SK-N-SH (cell line): Measurements from ENCODE around the gene MINK1. TPM values are rescaled to one million over a fixed set of nuclear protein-coding genes. Genes with fewer than 3 reads are reported as not detected.
"Not testable (repeated sequence)": the region's sequence is repeated elsewhere in the genome, so short reads cannot be mapped to it uniquely, and the experiment has no call there.

Source experiments
- CTCF ChIA-PET: fragments of 300-600, 350-600 bp; formaldehyde crosslinking; extraction: SDS; loops from one replicate; lab custom pipeline; 2021; lab: Yijun Ruan, JAX
- POLR2A ChIA-PET: fragments of 350-600 bp; sonication (Branson Sonifier 250); formaldehyde crosslinking; extraction: SDS; loops from one replicate; lab custom pipeline; 2020; ENCODE audit warnings: antibody characterized with exemption, inconsistent platforms; lab: Yijun Ruan, JAX
- DNase-seq: peaks from one replicate; pipeline ENCODE4 v3.0.0; 2012
- H2AFZ ChIP-seq: fragments of 200-600 bp; sonication (generic); 2 replicates; pipeline ENCODE4 v1.8.1; 2016; ENCODE audit warnings: antibody characterized with exemption, mild to moderate bottlenecking, low read depth
- H3F3A ChIP-seq: fragments of 200-600 bp; sonication (generic); replicated peaks from 2 replicates; pipeline ENCODE3; 2016; ENCODE audit warnings: antibody characterized with exemption, mild to moderate bottlenecking; ENCODE audit not compliant: insufficient read depth
- H3K27ac ChIP-seq, 2 experiments: fragments of 200-500 bp in 1 of 2; fragments of 200-600 bp in 1 of 2; sonication (Bioruptor generic) in 1 of 2; sonication (generic), shearing (Covaris generic) in 1 of 2; 2 replicates each; pipeline versions ENCODE4 v1.5.1 to v1.6.1; 2014 to 2016; ENCODE audit warnings: low read depth in 2 of 2, inconsistent platforms in 1 of 2, low read length in 1 of 2, mild to moderate bottlenecking in 1 of 2, mixed read lengths in 1 of 2
- H3K27me3 ChIP-seq: fragments of 200-600 bp; sonication (generic), shearing (Covaris generic); 2 replicates; pipeline ENCODE4 v1.6.1; 2016; ENCODE audit warnings: mixed run types; ENCODE audit not compliant: insufficient read depth
- H3K36me3 ChIP-seq, 2 experiments: fragments of 200-500 bp in 1 of 2; fragments of 200-600 bp in 1 of 2; sonication (Bioruptor generic) in 1 of 2; sonication (generic) in 1 of 2; replicated peaks in 1 of 2; 2 replicates each; pipeline versions ENCODE3 to v1.5.1; 2014 to 2016; ENCODE audit warnings: low read length in 1 of 2, mild to moderate bottlenecking in 1 of 2; ENCODE audit not compliant: insufficient read depth in 2 of 2, control insufficient read depth in 1 of 2
- H3K4me1 ChIP-seq, 2 experiments: fragments of 200-500 bp in 1 of 2; fragments of 200-600 bp in 1 of 2; sonication (Bioruptor generic) in 1 of 2; sonication (generic), shearing (Covaris generic) in 1 of 2; 2 replicates each; pipeline versions ENCODE4 v1.5.1 to v1.6.1; 2014 to 2016; ENCODE audit warnings: low read depth in 1 of 2, low read length in 1 of 2, mixed run types in 1 of 2; ENCODE audit not compliant: insufficient read depth in 2 of 2, control insufficient read depth in 1 of 2
- H3K4me2 ChIP-seq: fragments of 200-600 bp; sonication (generic), shearing (Covaris generic); 2 replicates; pipeline ENCODE4 v1.6.1; 2017; ENCODE audit warnings: mixed run types
- H3K4me3 ChIP-seq, 2 experiments: fragments of 200-500 bp in 1 of 2; fragments of 200-600 bp in 1 of 2; sonication (Bioruptor generic) in 1 of 2; sonication (generic), shearing (Covaris generic) in 1 of 2; 2 replicates each; pipeline versions ENCODE4 v1.5.1 to v1.8.1; 2014 to 2016; ENCODE audit warnings: low read depth in 2 of 2, inconsistent platforms in 1 of 2, low read length in 1 of 2, mild to moderate bottlenecking in 1 of 2, mixed read lengths in 1 of 2, moderate library complexity in 1 of 2
- H3K79me2 ChIP-seq: fragments of 200-600 bp; sonication (generic); 2 replicates; pipeline ENCODE4 v1.8.1; 2017; ENCODE audit warnings: mild to moderate bottlenecking; ENCODE audit not compliant: insufficient read depth
- H3K9ac ChIP-seq: fragments of 200-600 bp; sonication (generic); 2 replicates; pipeline ENCODE4 v1.6.1; 2017; ENCODE audit warnings: mixed run types
- H3K9me2 ChIP-seq: fragments of 200-600 bp; sonication (generic); 2 replicates; pipeline ENCODE4 v1.6.1; 2017; ENCODE audit warnings: mixed run types
- H3K9me3 ChIP-seq: fragments of 200-600 bp; sonication (generic); 2 replicates; pipeline ENCODE4 v1.6.1; 2017; ENCODE audit warnings: mixed run types, mild to moderate bottlenecking, moderate library complexity
- H4K20me1 ChIP-seq: fragments of 200-600 bp; sonication (generic); 2 replicates; pipeline ENCODE4 v1.6.1; 2017; ENCODE audit warnings: mild to moderate bottlenecking, mixed run types; ENCODE audit not compliant: insufficient read depth
- CHD2 ChIP-seq: fragments of 150-350 bp; IDR thresholded peaks from 2 replicates; pipeline ENCODE4 v1.6.1; 2018; ENCODE audit warnings: low read length; ENCODE audit not compliant: partially characterized antibody
- ELF1 ChIP-seq: IDR thresholded peaks from 2 replicates; pipeline ENCODE4 v1.4.0; 2012
- EP300 ChIP-seq, 2 experiments: IDR thresholded peaks; 2 replicates each; pipeline versions ENCODE4 v1.4.0 to v1.6.1; 2012; ENCODE audit warnings: borderline replicate concordance in 1 of 2, low read depth in 1 of 2, low read length in 1 of 2
- FOSL2 ChIP-seq: IDR thresholded peaks from 2 replicates; pipeline ENCODE4 v1.4.0; 2012; ENCODE audit warnings: low read depth, mild to moderate bottlenecking, moderate library complexity, borderline replicate concordance
- FOXJ3 ChIP-seq: sonication (generic); formaldehyde crosslinking; IDR thresholded peaks from 2 replicates; pipeline ENCODE4 v1.5.1; 2020; ENCODE audit warnings: mild to moderate bottlenecking, missing genetic modification reagents
- GATA2 ChIP-seq: sonication (generic); formaldehyde crosslinking; IDR thresholded peaks from 2 replicates; pipeline ENCODE4 v1.5.0; 2020; ENCODE audit warnings: mild to moderate bottlenecking, missing genetic modification reagents
- JUND ChIP-seq: IDR thresholded peaks from 2 replicates; pipeline ENCODE4 v1.4.0; 2012
- MEF2A ChIP-seq: IDR thresholded peaks from 2 replicates; pipeline ENCODE4 v1.4.0; 2012; ENCODE audit warnings: low read depth, borderline replicate concordance
- NRF1 ChIP-seq: IDR thresholded peaks from 2 replicates; pipeline ENCODE4 v1.6.1; 2012; ENCODE audit warnings: low read depth, mild to moderate bottlenecking, low read length
- RAD21 ChIP-seq: IDR thresholded peaks from 2 replicates; pipeline ENCODE4 v1.6.1; 2012; ENCODE audit warnings: mild to moderate bottlenecking, low read length
- RCOR1 ChIP-seq: fragments of 150-350 bp; IDR thresholded peaks from 2 replicates; pipeline ENCODE4 v1.6.1; 2017; ENCODE audit warnings: antibody characterized with exemption, low read length
- SIN3A ChIP-seq: IDR thresholded peaks from 2 replicates; pipeline ENCODE4 v1.6.1; 2012; ENCODE audit warnings: low read depth, mild to moderate bottlenecking, low read length, moderate library complexity, borderline replicate concordance
- TAF1 ChIP-seq: IDR thresholded peaks from 2 replicates; pipeline ENCODE4 v1.6.1; 2012; ENCODE audit warnings: low read depth, mild to moderate bottlenecking, low read length, moderate library complexity, borderline replicate concordance
- TCF12 ChIP-seq: IDR thresholded peaks from 2 replicates; pipeline ENCODE4 v1.4.0; 2012
- WGBS: methylation state at CpG from one replicate; pipeline ENCODE4 v1.1.6; 2017; ENCODE audit warnings: low lambda C conversion rate; 5-methylcytosine and 5-hydroxymethylcytosine counted together
- polyA plus RNA-seq, 3 experiments: library from polyadenylated mRNA; depleted of rRNA; stranded (reverse); fragments of >200 nt; gene quantifications; 2 replicates each; pipeline ENCODE4 v1.2.3, GENCODE V29; 2012
- TF ChIP-seq, protein P1 (sequence below): IDR thresholded peaks from 2 replicates; pipeline ENCODE4 v1.4.0; 2012; ENCODE audit warnings: low read depth
- TF ChIP-seq, protein P2 (sequence below): IDR thresholded peaks from 2 replicates; pipeline ENCODE4 v1.4.0; 2012; ENCODE audit warnings: low read depth, borderline replicate concordance
- TF ChIP-seq, protein P3 (sequence below): fragments of 150-350 bp; IDR thresholded peaks from 2 replicates; pipeline ENCODE4 v1.6.1; 2017; ENCODE audit warnings: antibody characterized with exemption, low read length, low read depth, borderline replicate concordance
- TF ChIP-seq, protein P4 (sequence below): IDR thresholded peaks from 2 replicates; pipeline ENCODE4; 2012

Gene MINK1
- polyA plus RNA-seq, 1 of the 3 experiments (the other 2 are of a cell fraction): 64.7 TPM

DNA sequence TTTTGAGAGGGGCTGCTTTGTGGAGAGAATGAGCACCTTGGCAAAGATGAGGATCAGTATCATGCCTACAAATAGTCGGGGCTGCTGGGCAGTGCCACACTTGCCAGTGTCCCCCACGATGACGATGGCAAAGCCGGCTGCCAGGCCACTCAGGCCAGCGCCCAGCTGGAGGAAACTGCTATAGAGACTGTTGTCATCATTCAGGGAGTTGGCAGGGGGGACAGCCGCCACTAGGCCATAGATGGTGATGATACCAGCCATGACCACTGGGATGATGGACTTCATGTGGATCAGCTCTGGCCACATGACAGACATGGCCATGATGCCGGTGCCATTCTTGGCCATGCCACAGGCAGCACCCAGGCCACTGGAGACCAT, 23.8 kb downstream of the MINK1 start:
- POLR2A ChIA-PET: interaction anchor here (1.8 kb wide), 1 partner anchor 67 kb away, joined by 4 read pairs; no protein-coding TSS in a partner anchor
- DNase-seq: no peak
- WGBS: 93% methylated on average over 2 of the region's 7 CpGs
- H3K79me2 ChIP-seq: peaks cover 32% of the 10 kb centered on the region
- H3K27ac ChIP-seq: no peak overlapping the region; a peak in 1 of 4 replicates
- CTCF ChIA-PET: interaction anchor here (1.8 to 2.7 kb wide), 2 partner anchors 23 to 67 kb away, joined by 7 to 11 read pairs; no protein-coding TSS in a partner anchor
- no peaks in the 10 kb centered on the region for H3K27me3 ChIP-seq
- no peaks in the 10 kb centered on the region for H3K9me2 ChIP-seq
- H3K4me1 ChIP-seq: peaks cover 27 to 51% of the 10 kb centered on the region in 2 experiments
- no peak overlapping the region for H3K4me3 ChIP-seq
- no peaks in the 10 kb centered on the region for H3K36me3 ChIP-seq
- no peaks in the 10 kb centered on the region for H3K9me3 ChIP-seq
- TF ChIP-seq CHD2 (no peak), ELF1 (no peak)
- TF ChIP-seq, all 33 proteins: peak for 0
- no peak overlapping the region for H3K4me2 ChIP-seq
- no peak overlapping the region for H2AFZ ChIP-seq
- no peak overlapping the region for H3K9ac ChIP-seq
- H4K20me1 ChIP-seq: peaks cover 6% of the 10 kb centered on the region
- H3F3A ChIP-seq: peaks cover 5% of the 10 kb centered on the region

DNA sequence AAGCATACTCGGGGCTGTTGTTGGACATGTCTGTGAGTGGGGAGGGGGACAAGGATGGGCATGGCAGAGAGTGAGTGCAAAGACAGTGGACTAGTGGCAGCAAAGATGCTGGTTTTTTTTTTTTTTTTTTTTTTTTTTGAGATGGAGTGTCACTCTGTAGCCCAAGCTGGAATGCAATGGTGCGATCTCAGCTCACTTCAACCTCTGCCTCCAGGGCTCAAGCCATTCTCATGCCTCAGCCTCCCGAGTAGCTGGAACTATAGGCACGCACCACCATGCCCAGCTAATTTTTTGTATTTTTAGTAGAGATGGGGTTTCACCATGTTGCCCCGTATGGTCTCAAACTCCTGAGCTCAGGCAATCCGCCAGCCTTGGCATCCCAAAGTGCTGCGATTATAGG, 24.2 kb downstream of the MINK1 start:
- not testable (repeated sequence) for H4K20me1 ChIP-seq, H3K9me3 ChIP-seq, H3K9ac ChIP-seq, H3K4me3 ChIP-seq, H3K27ac ChIP-seq, H2AFZ ChIP-seq, H3F3A ChIP-seq, DNase-seq, H3K36me3 ChIP-seq, H3K9me2 ChIP-seq, H3K27me3 ChIP-seq
- ChIA-PET CTCF (interaction anchor here (0.8 to 2.7 kb wide), 3 partner anchors 23 to 71 kb away, joined by 3 to 11 read pairs (median 7); no protein-coding TSS in a partner anchor), POLR2A (interaction anchor here (1.8 kb wide), 1 partner anchor 67 kb away, joined by 4 read pairs; no protein-coding TSS in a partner anchor)
- Histone ChIP-seq H3K4me1 (peaks cover 27 to 49% of the 10 kb centered on the region in 2 experiments), H3K4me2 (peak overlapping the region; percentile 68; the same call in 1 of the 2 replicates), H3K79me2 (peaks cover 32% of the 10 kb centered on the region)
- over 99% methylated on average over 7 of the region's 7 CpGs for WGBS

DNA sequence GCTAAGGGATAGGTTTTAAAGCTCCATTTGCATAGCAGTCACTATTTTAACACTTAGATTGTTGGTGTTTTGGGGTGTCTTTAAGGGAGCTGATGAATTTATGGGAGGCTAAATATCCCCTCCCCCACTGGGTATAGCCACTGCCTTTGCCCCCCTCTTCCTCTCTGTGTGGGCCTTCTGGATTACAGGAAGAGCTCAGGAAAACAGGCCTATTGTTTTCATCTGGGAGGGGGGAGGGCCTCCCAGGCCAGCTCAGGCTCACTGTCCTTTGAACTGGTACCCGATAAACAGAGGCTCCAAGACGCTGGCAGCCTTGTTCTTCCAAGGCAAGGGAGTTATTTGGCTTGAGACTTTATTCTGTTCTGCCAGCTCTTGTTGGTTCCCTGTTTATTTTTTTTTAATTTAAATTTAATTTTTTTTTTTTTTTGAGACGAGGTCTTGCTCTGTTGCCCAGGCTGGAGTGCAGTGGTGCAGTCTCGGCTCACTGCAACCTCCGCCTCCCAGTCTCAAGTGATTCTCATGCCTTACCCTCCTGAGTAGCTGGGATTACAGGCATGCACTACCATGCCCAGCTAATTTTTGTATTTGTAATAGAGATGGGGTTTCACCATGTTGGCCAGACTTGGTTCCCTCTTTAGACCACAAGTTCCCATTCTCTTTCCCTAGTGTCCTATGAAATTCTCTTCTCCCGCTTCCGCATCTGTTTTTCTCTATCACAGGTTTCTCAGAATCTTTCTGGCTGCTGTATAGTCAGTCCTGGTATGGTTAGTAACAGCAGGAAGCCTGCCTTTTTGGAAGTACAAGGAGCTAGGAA, 25.1 kb downstream of the MINK1 start:
- Histone ChIP-seq H3K27ac (peak overlapping the region; percentile 57 to 88), H3K79me2 (peaks cover 35% of the 10 kb centered on the region), H3K36me3 (no peaks in the 10 kb centered on the region), H3K9me2 (no peaks in the 10 kb centered on the region), H3K27me3 (no peaks in the 10 kb centered on the region), H3K4me1 (peaks cover 27 to 46% of the 10 kb centered on the region in 2 experiments), H2AFZ (no peak overlapping the region), H3F3A (no peaks in the 10 kb centered on the region), H3K9ac (peak overlapping the region; percentile 28; the same call in 1 of the 2 replicates), H4K20me1 (no peaks in the 10 kb centered on the region), H3K4me3 (no peak overlapping the region), H3K9me3 (no peaks in the 10 kb centered on the region), H3K4me2 (peak overlapping the region; percentile 68)
- ChIA-PET POLR2A (interaction anchor here (0.7 to 1.8 kb wide), 3 partner anchors 35 to 75 kb away, joined by 3 to 5 read pairs (median 4); no protein-coding TSS in a partner anchor), CTCF (interaction anchor here (0.6 to 2.7 kb wide), 8 partner anchors 13 to 1007 kb away, joined by 3 to 11 read pairs (median 4); no protein-coding TSS in a partner anchor)
- peak; percentile 78 for DNase-seq
- 80% methylated on average over 7 of the region's 7 CpGs for WGBS
- TF ChIP-seq SIN3A (no peak), FOSL2 (no peak), GATA2 (CRISPR knock-in tag) (no peak), MEF2A (no peak), EP300 (IDR thresholded peaks at IDR 0.05; ENCODE audit: borderline replicate concordance in 1 of 2, low read depth in 1 of 2, low read length in 1 of 2) (peak in 1 of 2 experiments; percentile 14; a peak in 1 of 4 replicates), RAD21 (no peak), FOXJ3 (CRISPR knock-in tag) (no peak), TCF12 (peak; percentile 42; the same call in 1 of the 2 replicates), TAF1 (no peak), NRF1 (no peak), JUND (no peak), CHD2 (peak; percentile 48), RCOR1 (no peak)
- TF ChIP-seq, protein P1, sequence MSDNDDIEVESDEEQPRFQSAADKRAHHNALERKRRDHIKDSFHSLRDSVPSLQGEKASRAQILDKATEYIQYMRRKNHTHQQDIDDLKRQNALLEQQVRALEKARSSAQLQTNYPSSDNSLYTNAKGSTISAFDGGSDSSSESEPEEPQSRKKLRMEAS: no peak
- TF ChIP-seq, protein P2, sequence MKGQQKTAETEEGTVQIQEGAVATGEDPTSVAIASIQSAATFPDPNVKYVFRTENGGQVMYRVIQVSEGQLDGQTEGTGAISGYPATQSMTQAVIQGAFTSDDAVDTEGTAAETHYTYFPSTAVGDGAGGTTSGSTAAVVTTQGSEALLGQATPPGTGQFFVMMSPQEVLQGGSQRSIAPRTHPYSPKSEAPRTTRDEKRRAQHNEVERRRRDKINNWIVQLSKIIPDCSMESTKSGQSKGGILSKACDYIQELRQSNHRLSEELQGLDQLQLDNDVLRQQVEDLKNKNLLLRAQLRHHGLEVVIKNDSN: no peak
- TF ChIP-seq, protein P3, sequence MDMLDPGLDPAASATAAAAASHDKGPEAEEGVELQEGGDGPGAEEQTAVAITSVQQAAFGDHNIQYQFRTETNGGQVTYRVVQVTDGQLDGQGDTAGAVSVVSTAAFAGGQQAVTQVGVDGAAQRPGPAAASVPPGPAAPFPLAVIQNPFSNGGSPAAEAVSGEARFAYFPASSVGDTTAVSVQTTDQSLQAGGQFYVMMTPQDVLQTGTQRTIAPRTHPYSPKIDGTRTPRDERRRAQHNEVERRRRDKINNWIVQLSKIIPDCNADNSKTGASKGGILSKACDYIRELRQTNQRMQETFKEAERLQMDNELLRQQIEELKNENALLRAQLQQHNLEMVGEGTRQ: no peak
- TF ChIP-seq, protein P4, sequence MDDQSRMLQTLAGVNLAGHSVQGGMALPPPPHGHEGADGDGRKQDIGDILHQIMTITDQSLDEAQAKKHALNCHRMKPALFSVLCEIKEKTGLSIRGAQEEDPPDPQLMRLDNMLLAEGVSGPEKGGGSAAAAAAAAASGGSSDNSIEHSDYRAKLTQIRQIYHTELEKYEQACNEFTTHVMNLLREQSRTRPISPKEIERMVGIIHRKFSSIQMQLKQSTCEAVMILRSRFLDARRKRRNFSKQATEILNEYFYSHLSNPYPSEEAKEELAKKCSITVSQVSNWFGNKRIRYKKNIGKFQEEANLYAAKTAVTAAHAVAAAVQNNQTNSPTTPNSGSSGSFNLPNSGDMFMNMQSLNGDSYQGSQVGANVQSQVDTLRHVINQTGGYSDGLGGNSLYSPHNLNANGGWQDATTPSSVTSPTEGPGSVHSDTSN: 0 out of 2 replicates have a peak, but pooled peaks have one; percentile 4
